SU-DHL-6 (cell line): ENCODE results near the gene MYO19.

Experiments
- H2AFZ ChIP-seq: fragments of 200-600 bp; sonication (generic); 2 replicates; pipeline ENCODE4 v1.6.1; 2014; ENCODE audit warnings: low read depth, mild to moderate bottlenecking, moderate library complexity, mixed read lengths, antibody characterized with exemption, low read length; ENCODE audit not compliant: severe bottlenecking
- H3F3A ChIP-seq: fragments of 200-600 bp; shearing (Covaris generic); 2 replicates; pipeline ENCODE4 v1.6.0; 2016; ENCODE audit warnings: antibody characterized with exemption, mild to moderate bottlenecking; ENCODE audit not compliant: insufficient read depth
- H3K27ac ChIP-seq: fragments of 200-600 bp; sonication (generic); 2 replicates; pipeline ENCODE4 v1.5.1; 2016; ENCODE audit warnings: low read depth, mild to moderate bottlenecking, low read length, moderate library complexity, mixed read lengths
- H3K27me3 ChIP-seq: fragments of 200-600 bp; sonication (generic), shearing (Covaris generic); 2 replicates; pipeline ENCODE4 v1.6.0; 2014; ENCODE audit warnings: mild to moderate bottlenecking, low read length
- H3K36me3 ChIP-seq: fragments of 200-600 bp; sonication (generic); 2 replicates; pipeline ENCODE4 v1.6.1; 2014; ENCODE audit warnings: mild to moderate bottlenecking, low read length, mixed read lengths
- H3K4me2 ChIP-seq: fragments of 300-600, 200-600 bp; shearing (Covaris generic), sonication (generic); 2 replicates; pipeline ENCODE4 v1.6.0; 2014; ENCODE audit warnings: low read length, low read depth, mild to moderate bottlenecking; ENCODE audit not compliant: poor library complexity, severe bottlenecking
- H3K4me3 ChIP-seq: fragments of 200-600 bp; sonication (generic); 2 replicates; pipeline ENCODE4 v1.5.1; 2014; ENCODE audit warnings: antibody characterized with exemption, low read length, mild to moderate bottlenecking, mixed read lengths; ENCODE audit not compliant: insufficient read depth, poor library complexity, severe bottlenecking
- H3K79me2 ChIP-seq: fragments of 200-600 bp; sonication (generic); 2 replicates; pipeline ENCODE4 v1.6.1; 2014; ENCODE audit warnings: mild to moderate bottlenecking, low read length, moderate library complexity; ENCODE audit not compliant: insufficient read depth
- H3K9ac ChIP-seq: fragments of 200-600 bp; sonication (generic); 2 replicates; pipeline ENCODE4 v1.7.0; 2014; ENCODE audit warnings: mild to moderate bottlenecking, low read length
- H3K9me2 ChIP-seq: fragments of 200-600 bp; sonication (generic); replicated peaks from 2 replicates; pipeline ENCODE4 v1.6.1; 2014; ENCODE audit warnings: low read length; ENCODE audit not compliant: insufficient read depth
- H3K9me3 ChIP-seq: fragments of 200-600 bp; sonication (generic); 2 replicates; pipeline ENCODE4 v1.6.1; 2014; ENCODE audit warnings: low read length, mixed read lengths; ENCODE audit not compliant: insufficient read depth
- H4K20me1 ChIP-seq: fragments of 200-600 bp; sonication (generic); 2 replicates; pipeline ENCODE4 v1.6.1; 2014; ENCODE audit warnings: low read depth, mild to moderate bottlenecking, antibody characterized with exemption, low read length, moderate library complexity, mixed read lengths
- CTCF ChIP-seq: fragments of 200-600 bp; sonication (generic); IDR thresholded peaks from one replicate; pipeline ENCODE4 v1.5.1; 2017; ENCODE audit warnings: antibody characterized with exemption, mild to moderate bottlenecking, low read length, moderate library complexity; ENCODE audit not compliant: insufficient read depth, poor library complexity, severe bottlenecking
- EZH2phosphoT487 ChIP-seq: fragments of 200-600 bp; sonication (generic), shearing (Covaris generic); conservative IDR thresholded peaks from 2 replicates; pipeline ENCODE4 v1.6.1; 2018; ENCODE audit warnings: mild to moderate bottlenecking, antibody characterized with exemption, low read length, moderate library complexity, mixed read lengths

MYO19 gene

GRCh38 chr17:36540696-36541095 lies 6.0 kb upstream of the MYO19 start:
- Histone ChIP-seq H3K27ac (no peak overlapping the region), H3K79me2 (peaks cover 39% of the 10 kb centered on the region), H3K4me2 (no peak overlapping the region), H3K27me3 (no peaks in the 10 kb centered on the region), H3K36me3 (peaks cover 3% of the 10 kb centered on the region; the same call in 1 of the 2 replicates), H4K20me1 (no peaks in the 10 kb centered on the region), H3K9me2 (no peaks in the 10 kb centered on the region), H3K4me3 (no peak overlapping the region), H2AFZ (no peak overlapping the region), H3K9me3 (no peaks in the 10 kb centered on the region), H3K9ac (no peak overlapping the region), H3F3A (peaks cover 44% of the 10 kb centered on the region)
- no peak for TF ChIP-seq EZH2phosphoT487
- no peak for TF ChIP-seq CTCF

GRCh38 chr17:36535669-36536081 lies 1.0 kb upstream of the MYO19 start:
- H3K4me2 ChIP-seq, result peak overlapping the region; percentile 67
- H3K4me3 ChIP-seq, result peak overlapping the region; percentile 87
- no peaks in the 10 kb centered on the region for H3K9me3 ChIP-seq
- H3K36me3 ChIP-seq, result peaks cover 8% of the 10 kb centered on the region; the same call in 1 of the 2 replicates
- H3K9ac ChIP-seq, result peak overlapping the region; percentile 89
- TF ChIP-seq EZH2phosphoT487 (no peak), CTCF (no peak)
- H2AFZ ChIP-seq, result peak overlapping the region; percentile 5
- peaks cover 28% of the 10 kb centered on the region for H3F3A ChIP-seq
- H3K79me2 ChIP-seq, result peaks cover 43% of the 10 kb centered on the region
- no peaks in the 10 kb centered on the region for H4K20me1 ChIP-seq
- no peaks in the 10 kb centered on the region for H3K9me2 ChIP-seq
- no peaks in the 10 kb centered on the region for H3K27me3 ChIP-seq
- peak overlapping the region; percentile 83 for H3K27ac ChIP-seq

GRCh38 chr17:36533935-36534839 lies 481 bp downstream of the MYO19 start:
- Histone ChIP-seq H3K27me3 (no peaks in the 10 kb centered on the region), H3K4me2 (peak overlapping the region; percentile 67), H3K36me3 (peaks cover 8% of the 10 kb centered on the region; the same call in 1 of the 2 replicates), H3F3A (peaks cover 19% of the 10 kb centered on the region; the same call in 1 of the 2 replicates), H4K20me1 (no peaks in the 10 kb centered on the region), H3K79me2 (peaks cover 43% of the 10 kb centered on the region), H2AFZ (peak overlapping the region; percentile 73), H3K9me2 (no peaks in the 10 kb centered on the region), H3K9ac (peak overlapping the region; percentile 89), H3K4me3 (peak overlapping the region; percentile 87), H3K9me3 (no peaks in the 10 kb centered on the region), H3K27ac (peak overlapping the region; percentile 83)
- TF ChIP-seq EZH2phosphoT487 (no peak), CTCF (peak; percentile 83)
